ENCODE measurements around the gene ANKRD65.
"Not testable (repeated sequence)": the region's sequence is repeated elsewhere in the genome, so short reads cannot be mapped to it uniquely, and the experiment has no call there.

ANKRD65 gene

GRCh38 chr1:1393014-1393413 is 28.1 kb downstream of the ANKRD65 start:
- no peak for DNase-seq

GRCh38 chr1:1391225-1391624 is 29.9 kb downstream of the ANKRD65 start:
- DNase-seq: no peak

- DNase-seq: no peak
These were observed 30.4 kb downstream of the ANKRD65 start for GRCh38 chr1:1390675-1391074.

GRCh38 chr1:1388078-1388472 is 33.0 kb downstream of the ANKRD65 start:
- no peak for DNase-seq

DNA sequence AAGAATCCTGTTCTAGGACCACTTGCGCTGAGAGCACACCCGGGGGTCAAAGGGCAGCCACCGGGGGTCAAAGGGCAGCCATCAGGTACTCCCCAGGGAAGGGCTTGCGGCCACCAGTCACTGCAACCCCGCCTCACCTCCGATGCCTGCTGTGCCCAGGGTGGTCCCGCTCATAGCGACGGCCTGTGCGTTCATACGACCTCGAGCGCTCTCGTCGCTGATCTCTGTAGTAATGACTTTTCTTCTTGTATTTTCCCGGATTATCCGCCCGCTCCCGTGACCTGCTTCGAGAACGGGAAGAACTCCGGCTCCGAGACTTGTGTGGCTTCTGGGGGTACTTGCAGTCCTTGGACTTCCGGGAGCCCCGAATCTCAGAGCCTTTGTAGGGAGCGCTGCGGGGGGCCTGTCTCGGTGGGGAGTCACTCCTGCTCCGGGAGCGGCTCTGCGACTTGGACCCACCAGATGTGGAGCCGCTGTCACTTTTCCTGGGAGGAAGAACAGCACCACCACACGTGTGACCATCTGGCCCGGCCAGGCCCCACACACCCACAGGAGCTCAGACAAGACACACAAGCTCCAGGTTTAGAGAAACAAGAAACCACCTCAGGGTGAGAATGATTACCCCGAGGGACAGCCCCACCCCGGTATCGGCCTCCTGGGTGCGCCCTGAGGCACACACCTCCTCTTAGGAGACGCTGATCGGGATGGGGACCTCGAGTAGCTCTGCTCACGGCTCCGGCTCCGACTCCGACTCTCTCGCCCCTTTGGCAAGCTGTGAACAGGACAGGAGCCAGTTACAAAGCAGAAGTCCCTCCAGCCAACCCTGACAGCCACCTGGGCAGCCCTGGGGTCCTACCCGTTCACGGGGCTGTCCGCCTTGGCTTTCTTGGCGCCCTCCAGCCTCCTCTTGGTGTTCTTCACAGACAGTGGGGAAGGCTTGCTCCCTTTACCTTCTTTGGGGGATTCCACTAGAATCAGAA is 33.7 kb downstream of the ANKRD65 start:
- no peak for DNase-seq

DNA sequence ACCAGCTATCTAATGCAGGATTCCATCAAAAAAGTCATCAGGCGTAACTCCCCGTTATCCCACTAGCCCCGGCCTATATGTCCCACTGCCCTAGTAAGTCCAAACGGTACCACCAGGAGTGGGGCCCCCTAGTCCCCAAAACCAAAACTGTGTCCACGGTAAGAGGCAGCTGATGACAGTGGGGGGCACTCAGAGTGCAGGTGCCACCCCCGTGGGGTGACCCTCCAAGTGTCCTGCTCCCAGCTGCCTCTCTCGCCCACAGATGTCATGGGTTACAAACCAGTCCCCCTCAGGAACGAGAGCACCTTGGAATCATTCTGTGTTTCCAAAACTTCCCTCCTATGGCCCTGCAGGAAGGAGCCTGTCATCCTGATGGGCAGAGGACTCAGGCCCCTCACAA is 35.1 kb downstream of the ANKRD65 start:
- DNase-seq: no peak

DNA sequence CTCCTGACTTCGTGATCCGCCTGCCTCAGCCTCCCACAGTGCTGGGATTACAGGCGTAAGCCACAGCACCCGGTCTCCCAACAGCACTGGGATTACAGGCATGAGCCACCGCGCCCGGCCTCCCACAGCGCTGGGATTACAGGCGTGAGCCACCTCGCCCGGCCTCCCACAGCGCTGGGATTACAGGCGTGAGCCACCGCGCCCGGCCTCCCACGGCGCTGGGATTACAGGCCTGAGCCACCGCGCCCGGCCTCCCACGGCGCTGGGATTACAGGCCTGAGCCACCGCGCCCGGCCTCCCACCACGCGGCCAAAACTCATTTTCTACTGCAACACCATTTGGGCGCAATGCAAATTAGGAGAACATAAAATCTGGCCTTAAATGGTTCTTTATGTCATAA is 35.7 kb downstream of the ANKRD65 start:
- not testable (repeated sequence) for DNase-seq

GRCh38 chr1:1381294-1381693 is 39.8 kb downstream of the ANKRD65 start:
- DNase-seq: no peak

GRCh38 chr1:1380860-1381259 is 40.2 kb downstream of the ANKRD65 start:
- DNase-seq: no peak

- no peak for DNase-seq
These were observed 43.4 kb downstream of the ANKRD65 start for GRCh38 chr1:1377540-1378205.

DNA sequence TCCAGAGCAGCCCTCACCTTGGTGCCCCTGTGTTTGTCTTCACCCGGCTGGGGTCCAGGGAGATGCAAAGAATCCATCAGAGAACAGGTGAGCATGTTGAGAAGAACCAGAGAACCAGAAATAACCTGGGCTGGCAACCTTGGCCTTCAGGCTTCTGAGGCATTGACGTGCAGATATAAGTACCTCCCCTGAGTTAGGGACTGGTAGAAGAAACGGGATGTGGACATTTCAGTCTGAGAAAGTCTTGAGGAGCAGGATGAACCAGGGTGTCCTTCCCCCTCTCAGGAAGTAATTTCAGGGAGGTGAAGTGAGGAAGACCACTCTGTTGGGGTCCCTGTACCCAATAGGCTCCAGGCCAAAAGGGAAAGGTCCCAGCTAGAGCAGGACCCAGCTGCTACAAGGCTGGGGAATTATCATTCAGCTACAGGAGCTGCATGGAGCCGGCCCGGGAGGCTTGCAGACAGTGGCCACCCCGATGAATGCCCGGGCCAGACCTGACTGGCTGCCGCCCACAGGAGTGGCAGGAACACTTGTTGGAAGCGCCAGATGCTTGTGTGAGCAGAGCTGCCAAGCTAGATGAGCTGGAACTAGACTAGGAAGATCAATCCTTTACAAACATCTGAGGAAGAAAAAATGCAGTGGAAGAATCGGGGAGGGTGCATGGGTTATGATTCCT is 44.4 kb downstream of the ANKRD65 start:
- DNase-seq: no peak

- DNase-seq: peak; percentile 100
These were observed 46.0 kb downstream of the ANKRD65 start, which contains the start of gene AURKAIP1 for GRCh38 chr1:1374929-1375662. TSS of gene AURKAIP1 (minus strand) at chr1:1375207. CDS start at chr1:1374756, 451 bp downstream.

DNA sequence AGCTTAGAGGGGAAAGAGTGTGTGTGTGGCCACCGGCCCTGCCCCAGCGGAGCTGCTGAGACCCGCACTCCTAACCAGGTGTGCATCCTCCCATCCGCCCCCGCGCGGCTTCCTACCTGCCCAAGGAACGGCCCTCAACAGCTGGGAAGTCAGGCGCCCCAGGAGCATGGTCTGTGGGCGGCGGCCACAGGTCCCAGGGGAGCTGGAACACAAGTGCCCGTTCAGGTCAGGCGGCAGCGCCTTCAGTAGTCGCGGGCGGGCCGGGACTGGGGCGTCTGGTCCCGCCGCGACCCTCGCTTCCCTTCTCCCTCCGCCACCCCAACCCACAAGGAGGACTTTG is 46.5 kb downstream of the ANKRD65 start:
- peak; percentile 63 for DNase-seq

- DNase-seq: peak; percentile 57
These were observed 47.1 kb downstream of the ANKRD65 start for GRCh38 chr1:1373815-1374588.

GRCh38 chr1:1373051-1373814 is 47.8 kb downstream of the ANKRD65 start:
- no peak for DNase-seq

DNA sequence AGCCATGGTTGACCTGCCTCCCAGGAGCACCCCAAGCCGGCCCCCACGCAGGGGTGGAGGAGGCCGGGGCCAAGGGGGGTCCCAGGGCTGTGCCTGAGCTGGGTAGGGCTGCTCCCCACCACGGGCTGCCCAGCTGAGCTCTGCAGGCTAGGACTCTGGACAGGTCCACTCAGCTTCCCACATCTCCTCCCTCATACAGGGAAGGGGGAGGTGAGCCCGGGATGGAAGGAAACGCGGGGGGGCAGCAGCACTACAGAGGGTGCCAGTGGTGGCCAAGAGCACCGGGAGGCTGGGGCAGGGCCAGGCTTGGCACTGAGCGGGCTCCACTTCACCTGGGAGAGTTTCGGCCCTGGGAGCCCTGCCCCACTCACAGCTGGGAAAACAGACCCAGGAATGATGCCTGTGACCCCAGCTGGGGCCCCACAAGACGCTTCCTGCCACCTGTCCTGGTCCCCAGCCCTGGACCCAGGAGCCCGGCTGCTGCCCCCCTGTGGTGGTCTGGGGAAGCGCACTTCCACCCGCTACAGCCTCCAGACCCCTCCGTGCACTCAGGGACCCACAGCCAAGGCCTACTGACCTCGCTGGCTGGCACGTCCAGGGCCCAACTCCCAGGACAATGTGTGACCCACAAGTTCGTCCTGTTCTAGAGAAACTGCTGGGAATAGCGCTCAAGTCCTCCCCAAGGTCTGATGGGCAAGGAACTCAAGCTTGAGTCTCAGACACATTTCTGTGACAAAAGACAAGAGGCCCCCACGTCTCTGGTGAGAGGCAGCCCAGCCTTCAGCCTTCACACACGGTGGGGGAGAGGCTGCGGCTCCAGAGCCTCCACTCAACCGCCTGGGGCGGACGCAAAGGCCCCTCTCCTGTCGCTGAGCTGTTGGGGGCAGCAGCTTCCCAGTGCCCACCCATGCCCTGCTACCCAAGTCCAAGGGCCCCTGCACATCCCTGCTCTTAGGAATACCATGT is 49.0 kb downstream of the ANKRD65 start:
- DNase-seq: peak; percentile 92

GRCh38 chr1:1371364-1371745 is 49.7 kb downstream of the ANKRD65 start:
- DNase-seq: no peak

- DNase-seq: no peak
These were observed 50.2 kb downstream of the ANKRD65 start for GRCh38 chr1:1370771-1371300.

GRCh38 chr1:1370094-1370493 is 51.0 kb downstream of the ANKRD65 start:
- not testable (repeated sequence) for DNase-seq
